ENCODE measurements around the gene RNH1. TPM values are rescaled to one million over a fixed set of nuclear protein-coding genes. Genes with fewer than 3 reads are reported as not detected.

Gene RNH1
- total and polyA plus RNA-seq, 10 of the 15 experiments (the other 5 are each of a cell fraction or from before 2014, with no cell fraction given) = 2.3 to 162 (median 72.1) TPM

GRCh38 chr11:521177-521688, 14.2 kb upstream of the RNH1 start (continued):
- TF ChIP-seq CHD2 (IDR thresholded peaks at IDR 0.05; ENCODE audit: borderline replicate concordance, low read depth, low read length) = no peak
- TF ChIP-seq HDAC6 (IDR thresholded peaks at IDR 0.05; ENCODE audit: unreplicated experiment) = no peak
- no peak for TF ChIP-seq ZNF622 (IDR thresholded peaks at IDR 0.05)
- no peak for TF ChIP-seq NFYB (IDR thresholded peaks at IDR 0.05; ENCODE audit: insufficient read depth, low read depth, low read length)
- no peak for TF ChIP-seq ZSCAN29 (IDR thresholded peaks at IDR 0.05)

GRCh38 chr11:520428-521176, 13.6 kb upstream of the RNH1 start:
- Histone ChIP-seq H3K4me3 (no peak overlapping the region), H2AFZ (ENCODE audit: control insufficient read depth, low read depth, low read length) (no peak overlapping the region), H3K4me1 (ENCODE audit: control insufficient read depth, insufficient read depth, low read length) (peaks cover 3% of the 10 kb centered on the region; the same call in 1 of the 2 replicates), H3K27me3 (replicated peaks in 1 of 2; ENCODE audit: control insufficient read depth in 2 of 2, insufficient read depth in 2 of 2, low read length in 1 of 2) (no peaks in the 10 kb centered on the region), H4K20me1 (ENCODE audit: control insufficient read depth, insufficient read depth) (no peaks in the 10 kb centered on the region), H3K4me2 (ENCODE audit: control insufficient read depth, insufficient read depth) (no peak overlapping the region), H3K9ac (ENCODE audit: control insufficient read depth, insufficient read depth, low read length) (no peak overlapping the region), H3K27ac (ENCODE audit: control insufficient read depth, insufficient read depth) (no peak overlapping the region), H3K79me2 (ENCODE audit: control insufficient read depth, insufficient read depth, low read length) (no peaks in the 10 kb centered on the region), H3K9me3 (replicated peaks; ENCODE audit: control insufficient read depth, insufficient read depth, low read length) (no peaks in the 10 kb centered on the region), H3K36me3 (ENCODE audit: control insufficient read depth in 2 of 2, insufficient read depth in 2 of 2, low read length in 1 of 2) (no peaks in the 10 kb centered on the region)
- ATAC-seq (no peak), FAIRE-seq (no peak), DNase-seq (ENCODE audit: low read depth, low spot score) (no peak)
- intact Hi-C loops (cut with micrococcal nuclease; ENCODE audit: unreplicated experiment) (no loop called here), in situ Hi-C loops (cut with MboI) (no loop called here)
- ChIA-PET RAD21 (ENCODE audit: unreplicated experiment) (no interaction called here), SMC1A (ENCODE audit: uncharacterized antibody, unreplicated experiment) (interaction anchor here (1.1 kb wide), 1 partner anchor 270 kb away, joined by 3 read pairs; no protein-coding TSS in a partner anchor), POLR2A (no interaction called here), CTCF (interaction anchor here (0.6 kb wide), 1 partner anchor 288 kb away, joined by 3 read pairs; no protein-coding TSS in a partner anchor)
- TF ChIP-seq STAT1 (conservative IDR thresholded peaks at IDR 0.05) (no peak), FOXK2 (IDR thresholded peaks at IDR 0.05) (no peak), HCFC1 (IDR thresholded peaks at IDR 0.05; ENCODE audit: low read length) (no peak), ASH2L (IDR thresholded peaks at IDR 0.05; ENCODE audit: borderline replicate concordance, low read depth) (no peak), ZNF217 (IDR thresholded peaks at IDR 0.05) (no peak), CTCF (IDR thresholded peaks at IDR 0.05 in 2 of 3, conservative IDR thresholded peaks at IDR 0.05 in 1 of 3; ENCODE audit: control insufficient read depth in 2 of 3, extremely low read depth in 1 of 3, insufficient read depth in 1 of 3, low read depth in 3 of 3, low read length in 3 of 3) (peak in 2 of 3 experiments; percentile 8 to 25; a peak in 1 of 6 replicates)
- 95% methylated on average over 38 of the region's 39 CpGs for WGBS (ENCODE audit: insufficient coverage, insufficient replicate concordance, low lambda C conversion rate, missing lambda C conversion rate)
- no TSS peak for BruUV-seq (replicated peaks)
